ENCODE results near the gene ALDH9A1.

- no peak for TF ChIP-seq CTCF (IDR thresholded peaks at IDR 0.05; ENCODE audit: low read length)
- no peak for TF ChIP-seq EZH2 (IDR thresholded peaks at IDR 0.05; ENCODE audit: borderline replicate concordance, low read length)
These were observed 78.7 kb downstream of the ALDH9A1 start for GRCh38 chr1:165619647-165620151.

Measured in OCI-LY1 (cell line).